Adrenal gland (tissue), 12 donors: ENCODE measurements around the gene TMEM158. TPM values are rescaled to one million over a fixed set of nuclear protein-coding genes. Genes with fewer than 3 reads are reported as not detected.

ENCODE experiments used
- DNase-seq, 7 donors: peaks; one replicate each; pipeline ENCODE4 v3.0.0-alpha.2; 2019 to 2020
- H3K27ac ChIP-seq, 5 donors: fragments of 200-600 bp; sonication (generic) in 4 of 5; 1 replicate in 3 of 5; 2 replicates in 2 of 5; pipeline versions ENCODE4 v1.5.1 to v1.8.0; 2016 to 2020; ENCODE audit warnings: mild to moderate bottlenecking in 1 of 5
- H3K27me3 ChIP-seq: fragments of 200-600 bp; 2 replicates; pipeline ENCODE4 v1.8.0; 2021
- H3K36me3 ChIP-seq, 2 donors: fragments of 200-600 bp; replicated peaks in 1 of 2; 1 replicate in 1 of 2; 2 replicates in 1 of 2; pipeline versions ENCODE4 v1.5.1 to v1.8.0; 2018 to 2022
- H3K4me1 ChIP-seq, 2 donors: fragments of 200-600 bp; replicated peaks in 1 of 2; 1 replicate in 1 of 2; 2 replicates in 1 of 2; pipeline versions ENCODE4 v1.5.1 to v1.8.0; 2018 to 2021
- H3K4me3 ChIP-seq, 4 donors: fragments of 200-600 bp; sonication (generic) in 3 of 4; one replicate each; pipeline ENCODE4 v1.5.1; 2016 to 2018
- H3K9me3 ChIP-seq, 3 donors: fragments of 200-600 bp; sonication (generic) in 1 of 3; replicated peaks in 1 of 3; 1 replicate in 2 of 3; 2 replicates in 1 of 3; pipeline versions ENCODE4 v1.5.1 to v1.8.0; 2016 to 2021
- POLR2A ChIP-seq, 2 donors: fragments of 450-650 bp; IDR thresholded peaks; one replicate each; pipeline ENCODE4 v1.6.1; 2017; ENCODE audit warnings: antibody characterized with exemption in 2 of 2, mild to moderate bottlenecking in 2 of 2, moderate library complexity in 1 of 2
- WGBS, 4 donors: extraction: QIAGEN DNeasy Blood & Tissue Kit in 2 of 4; methylation state at CpG; one replicate each; pipeline versions ENCODE4 v1.1.5 to v1.1.7; 2013 to 2017; 5-methylcytosine and 5-hydroxymethylcytosine counted together
- intact Hi-C, 2 donors: fragments of 100-400 bp; cut with DNase I; formaldehyde crosslinking; loops; one replicate each; pipeline versions ENCODE4 v1.14.1 to v1.15.0; 2022 to 2023
- polyA plus RNA-seq, 3 donors: library from polyadenylated mRNA; stranded (reverse); fragments of 200-250 nt in 2 of 3; fragments of 350-450 nt in 1 of 3; fragmentation: Illumina TruSeq in 1 of 3; extraction: RNeasy Lipid Tissue Mini Kit (QIAGEN cat#74804) in 1 of 3; gene quantifications; one replicate each; pipeline ENCODE4 v1.2.3, GENCODE V29; 2013 to 2014
- total RNA-seq, 9 donors: library from RNA; depleted of rRNA in 4 of 9; stranded (reverse); fragments of >200 nt in 4 of 9; fragments of 120-200 nt in 1 of 9; fragmentation: NEBNext Ultra II Directional in 1 of 9; extraction: Animal tissue kit (Norgen Biotek cat#: 25700) in 1 of 9; gene quantifications; one replicate each; pipeline versions ENCODE4 v1.1.0 to v1.2.4, GENCODE V29; 2013 to 2023
- TF ChIP-seq, protein P1 (sequence below), 6 experiments: fragments of 450-650 bp in 4 of 6; fragments of 200-600 bp in 2 of 6; sonication (generic) in 1 of 6; IDR thresholded peaks; 1 replicate in 5 of 6; 2 replicates in 1 of 6; pipeline versions ENCODE4 v1.5.1 to v1.8.0; 2016 to 2021; ENCODE audit warnings: antibody characterized with exemption in 6 of 6, mild to moderate bottlenecking in 2 of 6, moderate library complexity in 1 of 6
- donor health status: healthy with polysubstance abuse.
- donor health status: Bipolar disorder and iron deficiency.
- donor health status: DM: yes; HTN: yes; CAD: no.
- donor health status: DM: no; HTN: no; CAD: no.
- donor health status: DM: no; HTN: no; CAD: no.
- donor health status: DM: yes; HTN: yes; CAD: no.

The TMEM158 gene
- total and polyA plus RNA-seq, 12 donors: 2.1 to 31.4 (median 14.0) TPM

DNA sequence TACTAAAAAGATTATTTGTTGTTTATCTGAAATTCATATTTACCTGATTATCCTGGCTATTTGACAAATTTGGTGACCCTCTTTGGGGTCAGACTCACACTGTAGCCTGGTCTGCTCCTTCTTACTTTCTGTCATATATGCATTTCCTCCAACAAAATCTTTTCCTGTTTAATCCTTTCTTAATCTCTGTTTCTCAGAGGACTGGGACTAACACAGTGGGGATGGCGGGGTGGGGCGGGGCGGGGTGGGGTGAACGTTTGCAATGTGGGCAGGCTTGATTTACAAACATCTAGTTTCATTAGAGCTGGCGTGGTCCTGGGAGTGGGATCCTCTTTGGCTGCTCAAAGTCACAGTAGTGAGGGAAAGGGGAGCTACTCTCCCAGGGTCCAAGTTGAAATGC, 44.6 kb downstream of the TMEM158 start:
- TF ChIP-seq POLR2A (IDR thresholded peaks at IDR 0.05): no peak
- TF ChIP-seq, protein P1, sequence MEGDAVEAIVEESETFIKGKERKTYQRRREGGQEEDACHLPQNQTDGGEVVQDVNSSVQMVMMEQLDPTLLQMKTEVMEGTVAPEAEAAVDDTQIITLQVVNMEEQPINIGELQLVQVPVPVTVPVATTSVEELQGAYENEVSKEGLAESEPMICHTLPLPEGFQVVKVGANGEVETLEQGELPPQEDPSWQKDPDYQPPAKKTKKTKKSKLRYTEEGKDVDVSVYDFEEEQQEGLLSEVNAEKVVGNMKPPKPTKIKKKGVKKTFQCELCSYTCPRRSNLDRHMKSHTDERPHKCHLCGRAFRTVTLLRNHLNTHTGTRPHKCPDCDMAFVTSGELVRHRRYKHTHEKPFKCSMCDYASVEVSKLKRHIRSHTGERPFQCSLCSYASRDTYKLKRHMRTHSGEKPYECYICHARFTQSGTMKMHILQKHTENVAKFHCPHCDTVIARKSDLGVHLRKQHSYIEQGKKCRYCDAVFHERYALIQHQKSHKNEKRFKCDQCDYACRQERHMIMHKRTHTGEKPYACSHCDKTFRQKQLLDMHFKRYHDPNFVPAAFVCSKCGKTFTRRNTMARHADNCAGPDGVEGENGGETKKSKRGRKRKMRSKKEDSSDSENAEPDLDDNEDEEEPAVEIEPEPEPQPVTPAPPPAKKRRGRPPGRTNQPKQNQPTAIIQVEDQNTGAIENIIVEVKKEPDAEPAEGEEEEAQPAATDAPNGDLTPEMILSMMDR (IDR thresholded peaks at IDR 0.05): no peak
- DNase-seq: no peak
- H3K4me1 ChIP-seq: peaks cover 4% of the 10 kb centered on the region in 2 donors
- no peaks in the 10 kb centered on the region for H3K27me3 ChIP-seq
- intact Hi-C loops: no loop called here
- H3K27ac ChIP-seq: no peak overlapping the region
- H3K4me3 ChIP-seq: no peak overlapping the region
- no peaks in the 10 kb centered on the region for H3K9me3 ChIP-seq
- H3K36me3 ChIP-seq: no peaks in the 10 kb centered on the region
- WGBS, 4 donors: 76 to 91% (median 81%) methylated on average over 5 of the region's 5 CpGs

DNA sequence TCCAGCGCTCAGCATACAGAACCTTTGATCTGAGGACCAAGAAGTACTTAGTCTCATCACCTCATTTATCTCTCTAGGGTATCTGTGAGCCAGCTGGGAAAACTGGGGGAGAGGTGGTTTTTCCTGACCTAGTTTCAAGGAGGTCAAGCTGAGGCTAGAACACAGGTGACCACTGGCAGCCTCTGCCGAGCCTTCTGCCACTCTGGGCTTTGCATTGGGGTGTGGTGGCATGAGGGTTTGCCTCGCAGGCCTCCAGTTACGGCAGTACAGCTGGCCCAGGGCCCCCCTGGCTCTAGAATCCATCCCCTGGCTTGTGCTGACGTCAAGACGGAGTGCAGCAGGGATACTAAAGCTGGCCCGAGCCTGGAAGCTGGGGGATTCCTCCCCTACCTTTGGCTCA, 45.2 kb downstream of the TMEM158 start:
- Histone ChIP-seq H3K27ac (no peak overlapping the region), H3K4me3 (no peak overlapping the region), H3K36me3 (no peaks in the 10 kb centered on the region), H3K27me3 (no peaks in the 10 kb centered on the region), H3K4me1 (peaks cover 4% of the 10 kb centered on the region in 2 donors), H3K9me3 (no peaks in the 10 kb centered on the region)
- DNase-seq: no peak
- whole genome bisulfite sequencing, 4 donors: 75 to 86% (median 82%) methylated on average over 4 to 7 of the region's 7 CpGs
- TF ChIP-seq, protein P1 (IDR thresholded peaks at IDR 0.05): no peak
- TF ChIP-seq POLR2A (IDR thresholded peaks at IDR 0.05): no peak
- intact Hi-C loops: no loop called here

DNA sequence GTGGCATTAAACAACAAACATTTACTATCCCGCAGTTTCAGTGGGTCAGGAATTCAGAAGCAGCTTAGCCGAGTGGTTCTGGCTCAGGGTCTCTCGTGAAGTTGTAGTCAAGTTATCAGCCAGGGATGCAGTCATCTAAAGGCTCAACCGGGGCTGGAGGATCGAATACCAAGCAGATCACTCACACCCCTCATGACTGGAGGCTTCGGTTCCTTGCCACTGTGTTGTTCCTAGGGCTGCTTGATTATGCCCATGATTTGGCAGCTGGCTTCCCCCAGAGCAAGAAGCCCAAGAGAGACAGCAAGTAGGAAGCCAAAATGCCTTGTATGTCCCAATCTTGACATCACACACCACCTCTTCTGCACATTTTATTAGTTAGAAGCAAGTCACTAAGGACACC, 46.0 kb downstream of the TMEM158 start:
- WGBS, 4 donors: 77 to 96% (median 92%) methylated on average over 6 of the region's 6 CpGs
- intact Hi-C loops: no loop called here
- Histone ChIP-seq H3K9me3 (no peaks in the 10 kb centered on the region), H3K36me3 (no peaks in the 10 kb centered on the region), H3K27me3 (no peaks in the 10 kb centered on the region), H3K4me1 (peaks cover 4% of the 10 kb centered on the region in 2 donors), H3K4me3 (no peak overlapping the region), H3K27ac (no peak overlapping the region)
- DNase-seq: no peak
- no peak for TF ChIP-seq POLR2A (IDR thresholded peaks at IDR 0.05)

DNA sequence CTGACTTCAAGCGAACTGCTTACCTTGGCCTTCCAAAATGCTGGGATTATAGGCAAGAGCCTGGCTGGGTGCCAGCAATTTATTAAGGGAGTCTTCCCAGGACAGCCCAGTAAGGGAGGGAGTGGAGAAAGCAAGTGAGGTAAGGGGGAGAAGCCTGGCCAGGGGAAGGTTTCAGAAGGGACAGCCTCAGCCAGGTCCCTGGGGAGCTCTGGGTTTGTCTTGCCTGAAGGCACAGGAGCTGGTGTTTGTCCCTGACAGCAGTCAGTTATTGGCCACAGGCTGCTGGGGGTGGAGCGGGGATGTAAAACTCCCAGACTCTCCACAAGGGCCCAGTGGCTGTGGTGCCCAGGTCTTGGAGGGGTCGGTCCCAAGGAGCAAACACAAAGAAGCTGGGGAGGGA, 46.9 kb downstream of the TMEM158 start:
- Histone ChIP-seq H3K4me3 (no peak overlapping the region), H3K36me3 (no peaks in the 10 kb centered on the region), H3K27ac (no peak overlapping the region), H3K4me1 (peaks cover 4% of the 10 kb centered on the region in 2 donors), H3K9me3 (no peaks in the 10 kb centered on the region), H3K27me3 (no peaks in the 10 kb centered on the region)
- TF ChIP-seq, protein P1 (IDR thresholded peaks at IDR 0.05): no peak
- TF ChIP-seq POLR2A (IDR thresholded peaks at IDR 0.05): no peak
- intact Hi-C loops: no loop called here
- DNase-seq: no peak
- WGBS, 4 donors: 92 to 94% (median 93%) methylated on average over 3 of the region's 3 CpGs

DNA sequence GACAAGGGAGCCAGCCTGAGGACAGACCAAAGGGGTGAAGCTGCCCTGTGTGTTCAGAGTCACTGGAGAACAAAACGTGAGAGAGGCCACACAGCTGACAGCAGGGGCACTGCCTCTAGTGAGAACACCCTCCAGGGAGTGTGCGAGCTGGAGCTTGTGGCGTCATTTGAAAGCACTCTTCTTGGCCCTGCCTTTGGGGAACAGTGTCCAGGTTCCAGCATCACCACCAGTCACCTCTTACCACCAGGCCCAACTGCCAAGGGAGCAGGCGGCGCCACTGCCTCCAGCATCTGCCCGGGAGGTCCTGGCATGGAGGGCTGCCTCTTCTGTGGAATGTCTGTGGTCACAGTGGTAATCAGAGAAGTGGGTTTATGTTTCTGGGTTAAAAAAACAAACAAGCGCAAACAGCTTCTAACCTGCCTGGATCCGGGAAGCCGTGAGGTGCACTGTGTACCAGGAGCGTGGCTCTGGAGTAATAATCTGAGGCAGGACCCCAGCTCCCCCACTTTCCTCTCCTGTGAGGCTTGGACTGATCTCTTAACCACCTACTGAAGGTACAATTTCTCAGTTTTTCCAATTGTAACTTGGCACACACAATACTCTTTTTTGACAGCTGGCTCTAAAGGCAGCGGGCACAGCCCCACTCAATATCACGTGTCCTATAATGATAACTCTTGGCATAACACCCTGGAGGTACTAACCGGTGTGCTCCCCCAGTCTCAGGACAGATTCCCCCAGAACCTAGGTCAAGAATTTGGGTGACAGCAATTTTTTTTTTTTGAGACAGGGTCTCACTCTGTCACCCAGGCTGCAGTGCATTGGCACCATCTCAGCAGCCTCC, 47.7 kb downstream of the TMEM158 start:
- H3K9me3 ChIP-seq: no peaks in the 10 kb centered on the region
- TF ChIP-seq, protein P1 (IDR thresholded peaks at IDR 0.05): no peak
- TF ChIP-seq POLR2A (IDR thresholded peaks at IDR 0.05): no peak
- peaks cover 4% of the 10 kb centered on the region in 2 donors for H3K4me1 ChIP-seq
- intact Hi-C loops: no loop called here
- H3K27me3 ChIP-seq: no peaks in the 10 kb centered on the region
- no peaks in the 10 kb centered on the region for H3K36me3 ChIP-seq
- WGBS, 4 donors: 81 to 91% (median 88%) methylated on average over 5 to 13 of the region's 13 CpGs
- no peak overlapping the region for H3K4me3 ChIP-seq
- no peak overlapping the region for H3K27ac ChIP-seq
- DNase-seq: no peak
